Measurements from ENCODE around the gene SERGEF. TPM values are rescaled to one million over a fixed set of nuclear protein-coding genes. Genes with fewer than 3 reads are reported as not detected.

SERGEF gene
- total RNA-seq, 2 donors from 2014 or later = 21.1 to 28.2 TPM

- DNase-seq = peak; percentile 45
- intact Hi-C loops (cut with DNase I) = loop anchor here (10.0 kb wide), 2 partner anchors 128 to 368 kb away; no protein-coding TSS in a partner anchor
Measured at GRCh38 chr11:17972987-17973386, 39.9 kb downstream of the SERGEF start.

GRCh38 chr11:17968206-17968605 is 44.6 kb downstream of the SERGEF start:
- DNase-seq (no peak), ATAC-seq (no peak)
- intact Hi-C loops (cut with DNase I) = no loop called here

More at GRCh38 chr11:17972987-17973386, 39.9 kb downstream of the SERGEF start:
- peak; percentile 61 to 95 for ATAC-seq

- no peak for DNase-seq
- intact Hi-C loops (cut with DNase I) = no loop called here
- no peak for ATAC-seq
Measured at GRCh38 chr11:17967661-17968060, 45.2 kb downstream of the SERGEF start.

- DNase-seq (no peak), ATAC-seq (no peak)
- intact Hi-C loops (cut with DNase I) = no loop called here
Measured at GRCh38 chr11:17960091-17960490, 52.8 kb downstream of the SERGEF start.

DNA sequence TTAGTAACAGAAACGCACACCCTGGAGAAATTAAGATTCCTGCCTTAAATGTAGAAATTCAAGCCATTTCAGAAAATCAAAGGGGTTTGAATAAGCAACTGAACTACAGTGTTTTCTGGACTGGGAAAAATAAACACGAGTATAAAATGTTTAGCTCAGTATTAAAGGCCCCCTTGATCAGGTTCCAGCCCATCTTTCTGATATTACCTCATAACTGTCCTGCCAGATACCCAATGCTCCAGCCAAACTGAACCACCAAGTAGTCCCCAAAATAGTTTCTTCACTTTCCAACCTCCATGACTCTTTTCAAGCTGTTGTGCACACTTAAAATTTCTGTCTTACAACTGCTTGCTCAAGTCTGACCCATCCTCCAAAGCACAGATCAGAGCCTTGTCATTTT is 54.4 kb downstream of the SERGEF start:
- intact Hi-C loops (cut with DNase I) = no loop called here
- no peak for ATAC-seq
- no peak for DNase-seq

- ATAC-seq = peak; percentile 79 to 90
- intact Hi-C loops (cut with DNase I) = no loop called here
Measured at GRCh38 chr11:17954395-17955252, 58.2 kb downstream of the SERGEF start.

GRCh38 chr11:17952487-17952886 is 60.4 kb downstream of the SERGEF start:
- ATAC-seq (no peak), DNase-seq (no peak)
- intact Hi-C loops (cut with DNase I) = no loop called here

More at GRCh38 chr11:17954395-17955252, 58.2 kb downstream of the SERGEF start:
- no peak for DNase-seq

- ATAC-seq = no peak
- intact Hi-C loops (cut with DNase I) = no loop called here
Measured at GRCh38 chr11:17951685-17952388, 61.0 kb downstream of the SERGEF start.

GRCh38 chr11:17950644-17951043 is 62.2 kb downstream of the SERGEF start:
- intact Hi-C loops (cut with DNase I) = no loop called here
- ATAC-seq (no peak), DNase-seq (no peak)

More at GRCh38 chr11:17951685-17952388, 61.0 kb downstream of the SERGEF start:
- no peak for DNase-seq

GRCh38 chr11:17948296-17948695 is 64.6 kb downstream of the SERGEF start:
- no peak for DNase-seq
- intact Hi-C loops (cut with DNase I) = no loop called here
- ATAC-seq = no peak

DNA sequence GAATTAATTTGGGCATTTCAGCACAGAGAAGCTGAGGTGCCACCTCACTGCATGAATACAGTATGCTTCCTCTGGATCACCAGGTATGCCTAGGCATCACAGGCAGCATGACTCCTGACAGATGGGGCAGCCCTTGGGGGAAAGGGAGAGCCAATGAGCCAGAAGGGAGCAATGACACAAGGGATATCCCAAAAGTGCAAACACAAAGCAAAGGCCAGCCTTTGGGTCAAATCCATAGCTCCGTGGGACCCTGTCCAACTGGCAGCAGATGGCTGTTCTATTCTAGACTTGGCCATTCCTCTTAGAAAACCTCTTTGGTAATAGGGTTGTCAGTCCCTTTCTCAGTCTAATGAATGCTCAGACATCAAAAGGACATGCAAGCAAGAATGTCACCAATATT is 73.3 kb downstream of the SERGEF start:
- ATAC-seq (no peak), DNase-seq (no peak)
- intact Hi-C loops (cut with DNase I) = no loop called here

DNA sequence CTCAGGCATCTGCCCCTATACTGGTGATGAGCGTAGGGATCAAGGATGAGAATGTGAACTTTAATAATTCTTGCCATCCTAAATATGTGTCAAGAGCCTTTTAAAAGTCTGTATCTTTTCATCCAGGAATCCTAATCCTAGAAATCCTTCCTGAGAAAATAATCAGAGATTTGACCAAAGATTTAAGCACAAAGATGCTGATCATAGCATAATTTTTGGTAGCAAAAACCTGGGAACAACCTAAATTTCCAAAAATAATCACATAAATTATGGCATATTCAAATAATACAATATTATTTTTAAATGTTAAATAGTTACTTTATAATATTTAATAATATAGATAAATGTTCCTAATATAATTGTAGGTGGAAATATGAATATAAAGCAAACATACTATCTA is 76.1 kb downstream of the SERGEF start:
- DNase-seq = no peak
- ATAC-seq = no peak
- intact Hi-C loops (cut with DNase I) = no loop called here

- DNase-seq = no peak
- no peak for ATAC-seq
- intact Hi-C loops (cut with DNase I) = no loop called here
Measured at GRCh38 chr11:17934194-17934593, 78.7 kb downstream of the SERGEF start.

- DNase-seq (no peak), ATAC-seq (no peak)
- intact Hi-C loops (cut with DNase I) = no loop called here
Measured at GRCh38 chr11:17933708-17934107, 79.1 kb downstream of the SERGEF start.

DNA sequence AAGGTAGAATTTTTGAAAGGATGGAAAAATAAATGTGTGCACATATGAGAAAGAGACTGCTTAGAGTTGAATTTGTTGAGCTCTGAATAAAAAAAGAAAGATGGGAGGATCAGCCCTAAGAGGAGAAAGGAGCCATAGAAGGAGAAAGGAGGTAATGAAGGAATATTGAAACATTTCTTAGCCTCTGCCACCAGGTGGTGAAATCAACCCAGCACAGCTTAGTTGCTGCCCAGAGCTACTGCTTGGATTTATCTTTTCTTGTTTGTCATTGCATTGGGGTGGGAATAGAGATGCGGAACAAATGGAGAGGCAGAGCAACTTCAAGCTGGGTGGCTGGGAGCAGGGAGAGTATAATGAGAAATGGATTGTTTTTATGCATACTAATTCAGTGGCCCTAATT is 80.4 kb downstream of the SERGEF start:
- no peak for ATAC-seq
- no peak for DNase-seq
- intact Hi-C loops (cut with DNase I) = no loop called here

- intact Hi-C loops (cut with DNase I) = no loop called here
- DNase-seq = no peak
- ATAC-seq = no peak
Measured at GRCh38 chr11:17931595-17931994, 81.3 kb downstream of the SERGEF start.

DNA sequence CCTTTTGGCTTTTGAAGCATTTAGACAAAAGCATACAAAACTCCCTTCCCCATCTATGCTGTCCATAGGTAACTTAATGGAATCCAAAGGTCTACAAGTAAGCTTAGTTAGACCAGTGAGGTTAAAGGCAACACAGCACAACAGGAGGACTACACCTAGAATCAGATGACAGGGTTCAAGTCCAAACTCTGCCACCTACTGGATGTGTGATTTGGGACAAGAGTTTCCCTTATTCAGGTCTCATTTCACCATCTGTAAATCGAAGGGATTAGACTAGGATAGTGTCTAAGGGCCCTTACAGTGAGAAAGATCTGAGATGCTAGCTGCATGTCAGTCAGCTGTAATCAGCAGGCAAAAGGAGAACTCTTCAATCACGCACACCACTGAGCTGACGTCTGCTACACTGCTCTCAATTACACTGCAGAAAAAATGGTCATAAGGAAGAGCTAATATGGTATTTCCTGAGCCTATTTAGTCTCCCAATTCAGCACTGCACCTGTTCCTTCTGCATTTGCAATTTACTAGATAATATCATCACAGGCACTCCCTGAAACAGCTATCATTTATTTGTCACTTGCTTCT is 82.2 kb downstream of the SERGEF start:
- ATAC-seq (no peak), DNase-seq (no peak)
- intact Hi-C loops (cut with DNase I) = no loop called here

DNA sequence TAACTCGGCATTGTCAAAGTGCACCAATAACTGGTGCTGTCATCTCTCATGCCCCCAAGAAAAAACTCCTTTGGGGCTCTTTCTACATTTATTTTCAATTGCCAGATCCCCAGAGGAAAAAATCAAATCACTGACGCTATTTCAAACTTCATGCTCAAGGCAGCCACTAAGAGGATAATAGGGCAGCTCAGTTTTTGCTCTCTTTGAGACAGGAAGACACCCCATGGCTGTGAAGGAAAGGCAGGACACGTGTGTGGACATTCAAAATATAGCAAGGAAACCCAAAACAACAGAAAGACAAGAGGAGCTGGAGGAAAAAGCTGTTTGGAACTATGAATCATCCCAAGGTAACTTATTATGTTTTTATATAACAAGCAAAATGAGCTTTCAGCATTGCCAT is 83.7 kb downstream of the SERGEF start:
- ATAC-seq = no peak
- no peak for DNase-seq
- intact Hi-C loops (cut with DNase I) = no loop called here

DNA sequence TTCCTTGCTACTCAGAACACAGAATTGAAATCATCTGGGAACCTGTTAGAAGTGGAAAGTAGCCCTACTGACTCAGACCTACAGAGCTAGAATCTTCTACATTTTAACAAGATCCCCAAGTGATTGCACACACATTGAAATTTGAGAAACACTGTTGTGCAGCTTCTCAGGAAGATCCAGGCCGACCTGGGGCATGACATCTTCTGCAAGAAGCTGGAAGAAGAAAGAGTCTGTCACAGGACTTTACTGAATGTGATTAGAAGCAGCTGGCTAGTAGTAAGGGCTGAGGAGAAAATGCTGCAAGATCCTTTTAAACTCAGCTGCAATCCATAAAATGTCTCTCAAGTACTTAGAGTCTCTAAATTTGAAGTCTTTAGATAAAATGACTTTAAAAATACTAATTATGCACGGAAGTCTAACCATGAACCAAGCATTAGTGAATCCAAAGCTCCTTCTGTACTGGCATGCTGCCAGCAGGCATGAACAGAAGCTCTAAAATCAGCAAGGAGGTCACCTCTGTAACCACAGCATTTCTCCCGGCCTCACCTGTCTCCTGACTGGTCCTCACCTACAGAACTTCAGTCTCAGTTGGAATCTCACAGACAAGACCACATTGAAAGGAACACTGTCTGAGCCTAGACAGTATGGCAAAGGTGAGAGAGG is 85.0 kb downstream of the SERGEF start:
- intact Hi-C loops (cut with DNase I) = no loop called here

GRCh38 chr11:17927041-17927440 is 85.8 kb downstream of the SERGEF start:
- DNase-seq (no peak), ATAC-seq (no peak)
- intact Hi-C loops (cut with DNase I) = no loop called here

More for the DNA sequence above, 85.0 kb downstream of the SERGEF start:
- no peak for DNase-seq
- no peak for ATAC-seq

All from left cardiac atrium (tissue), 4 donors.